Measurements from ENCODE around the gene CTNNAL1.

DNA sequence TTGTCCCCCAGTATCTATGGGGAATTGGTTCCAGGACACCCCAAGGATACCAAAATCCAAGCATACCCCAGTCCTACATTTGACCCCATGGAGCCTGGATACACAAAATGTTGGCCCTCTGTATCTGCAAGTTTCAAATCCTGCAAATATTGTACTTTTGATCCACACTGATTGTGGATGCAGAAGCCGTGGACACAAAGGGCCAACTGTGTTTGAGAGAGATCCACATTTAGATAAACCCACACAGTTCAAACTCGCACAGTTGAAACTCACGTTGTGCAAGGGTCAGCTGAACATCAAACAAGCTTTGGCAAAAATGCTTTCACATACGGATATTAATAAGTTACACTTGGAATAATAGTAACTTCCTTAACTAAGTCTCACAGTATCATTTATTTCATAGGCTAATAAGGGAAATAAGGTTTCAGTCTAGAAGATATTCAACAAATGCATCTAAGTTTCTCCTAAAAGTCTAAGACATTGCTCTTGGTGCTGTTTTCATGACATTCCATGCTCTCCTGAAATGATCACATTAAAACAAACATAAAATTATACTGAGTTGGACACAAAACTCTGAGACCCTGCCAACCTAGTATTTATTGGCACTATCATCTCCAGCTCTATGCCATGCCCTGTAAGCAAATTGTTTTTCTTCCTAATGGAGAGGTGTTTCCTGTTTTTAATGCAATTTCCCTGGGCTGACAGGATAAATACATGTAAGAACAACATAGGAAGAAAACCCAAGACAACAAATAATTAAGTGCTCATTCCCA lies 118.9 kb downstream of the CTNNAL1 start:
- TF ChIP-seq CTCF (IDR thresholded peaks at IDR 0.05): no peak
- TF ChIP-seq, protein P1, sequence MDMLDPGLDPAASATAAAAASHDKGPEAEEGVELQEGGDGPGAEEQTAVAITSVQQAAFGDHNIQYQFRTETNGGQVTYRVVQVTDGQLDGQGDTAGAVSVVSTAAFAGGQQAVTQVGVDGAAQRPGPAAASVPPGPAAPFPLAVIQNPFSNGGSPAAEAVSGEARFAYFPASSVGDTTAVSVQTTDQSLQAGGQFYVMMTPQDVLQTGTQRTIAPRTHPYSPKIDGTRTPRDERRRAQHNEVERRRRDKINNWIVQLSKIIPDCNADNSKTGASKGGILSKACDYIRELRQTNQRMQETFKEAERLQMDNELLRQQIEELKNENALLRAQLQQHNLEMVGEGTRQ (IDR thresholded peaks at IDR 0.05; ENCODE audit: borderline replicate concordance, low read depth, low read length): no peak
- no peak for TF ChIP-seq EP300 (IDR thresholded peaks at IDR 0.05; ENCODE audit: borderline replicate concordance in 1 of 2, low read depth in 1 of 2, low read length in 1 of 2)
- no peak for TF ChIP-seq FOXJ3 (CRISPR knock-in tag; IDR thresholded peaks at IDR 0.05)

Data from SK-N-SH (cell line).